GM18519 (cell line): Measurements from ENCODE around the gene RPA3.
"Not testable (repeated sequence)": the region's sequence is repeated elsewhere in the genome, so short reads cannot be mapped to it uniquely, and the experiment has no call there.

Experiments
- ATAC-seq: cut with Tn5 transposase; IDR thresholded peaks from one replicate; pipeline ENCODE4 v1.9.1; 2021; ENCODE audit warnings: mild to moderate bottlenecking, moderate library complexity; ENCODE audit not compliant: unreplicated experiment, low FRiP score

Gene RPA3

GRCh38 chr7:7696458-7697119, 21.8 kb downstream of the RPA3 start:
- no peak for ATAC-seq

GRCh38 chr7:7695111-7695817, 23.1 kb downstream of the RPA3 start:
- ATAC-seq, result no peak

- ATAC-seq, result no peak
These were observed 23.9 kb downstream of the RPA3 start for GRCh38 chr7:7694542-7694941.

- ATAC-seq, result no peak
These were observed 24.5 kb downstream of the RPA3 start for GRCh38 chr7:7693881-7694280.

GRCh38 chr7:7688956-7689355, 29.5 kb downstream of the RPA3 start:
- no peak for ATAC-seq

GRCh38 chr7:7688310-7688709, 30.1 kb downstream of the RPA3 start:
- ATAC-seq, result no peak

GRCh38 chr7:7687800-7688199, 30.6 kb downstream of the RPA3 start:
- ATAC-seq, result no peak

GRCh38 chr7:7686811-7687508, 31.4 kb downstream of the RPA3 start:
- ATAC-seq, result no peak

- ATAC-seq, result no peak
These were observed 35.5 kb downstream of the RPA3 start for GRCh38 chr7:7682861-7683260.

- ATAC-seq, result no peak
These were observed 36.5 kb downstream of the RPA3 start for GRCh38 chr7:7681936-7682329.

GRCh38 chr7:7681191-7681935, 37.0 kb downstream of the RPA3 start:
- ATAC-seq, result peak; percentile 57

- ATAC-seq, result not testable (repeated sequence)
These were observed 38.8 kb downstream of the RPA3 start for GRCh38 chr7:7679640-7680039.

- no peak for ATAC-seq
These were observed 42.7 kb downstream of the RPA3 start for GRCh38 chr7:7675686-7676085.

GRCh38 chr7:7673240-7673550, 45.2 kb downstream of the RPA3 start:
- ATAC-seq, result no peak

- ATAC-seq, result no peak
These were observed 45.7 kb downstream of the RPA3 start for GRCh38 chr7:7672545-7673239.

GRCh38 chr7:7671361-7671760, 47.0 kb downstream of the RPA3 start:
- ATAC-seq, result no peak

GRCh38 chr7:7670490-7670889, 47.9 kb downstream of the RPA3 start:
- no peak for ATAC-seq

- ATAC-seq, result no peak
These were observed 49.7 kb downstream of the RPA3 start for GRCh38 chr7:7668706-7669105.

GRCh38 chr7:7667187-7667586, 51.2 kb downstream of the RPA3 start:
- ATAC-seq, result no peak

GRCh38 chr7:7665031-7665430, 53.4 kb downstream of the RPA3 start:
- no peak for ATAC-seq

- no peak for ATAC-seq
These were observed 54.1 kb downstream of the RPA3 start for GRCh38 chr7:7664291-7664690.
